Prostate gland (tissue), 2 donors: ENCODE measurements around the gene SMYD5. TPM values are rescaled to one million over a fixed set of nuclear protein-coding genes. Genes with fewer than 3 reads are reported as not detected.
A peak's percentile ranks its signal among the peaks of the same experiment; 100 is the strongest.

Source experiments
- DNase-seq: peaks from one replicate; pipeline ENCODE4 v3.0.0-alpha.2; 2019; ENCODE audit warnings: low spot score
- H3K27ac ChIP-seq, 2 donors: fragments of 200-600 bp; sonication (generic); 2 replicates each; pipeline ENCODE4 v1.5.1; 2017 to 2019
- H3K27me3 ChIP-seq: fragments of 200-600 bp; sonication (generic); replicated peaks from 2 replicates; pipeline ENCODE4 v1.5.1; 2019; ENCODE audit not compliant: insufficient read depth
- H3K36me3 ChIP-seq, 2 donors: fragments of 200-600 bp; sonication (generic); 1 replicate in 1 of 2; 2 replicates in 1 of 2; pipeline versions ENCODE4 v1.5.1 to v1.8.1; 2017 to 2019
- H3K4me1 ChIP-seq: fragments of 200-600 bp; sonication (generic); replicated peaks from 2 replicates; pipeline ENCODE4 v1.5.1; 2019
- H3K4me3 ChIP-seq, 2 donors: fragments of 200-600 bp; sonication (generic); 2 replicates each; pipeline ENCODE4 v1.5.1; 2017 to 2019
- H3K9me3 ChIP-seq: fragments of 200-600 bp; sonication (generic); 2 replicates; pipeline ENCODE4 v1.5.1; 2017
- POLR2A ChIP-seq: fragments of 450-650 bp; IDR thresholded peaks from one replicate; pipeline ENCODE4 v1.6.1; 2016; ENCODE audit warnings: antibody characterized with exemption, mild to moderate bottlenecking
- POLR2AphosphoS5 ChIP-seq: sonication (generic); formaldehyde crosslinking; IDR thresholded peaks from one replicate; pipeline ENCODE4 v1.6.1; 2017; ENCODE audit warnings: antibody characterized with exemption
- WGBS: methylation state at CpG from one replicate; pipeline ENCODE4 v1.1.5; 2018; 5-methylcytosine and 5-hydroxymethylcytosine counted together
- intact Hi-C: fragments of 100-400 bp; cut with DNase I; formaldehyde crosslinking; loops from one replicate; pipeline ENCODE4 v1.14.2; 2022
- total RNA-seq, 2 donors: library from RNA; depleted of rRNA; stranded (reverse); fragments of >200 nt; gene quantifications; one replicate each; pipeline ENCODE4 v1.1.0, GENCODE V29; 2016
- TF ChIP-seq, protein P1 (sequence below), 4 experiments: fragments of 200-600 bp in 2 of 4; fragments of 450-650 bp in 2 of 4; sonication (generic) in 2 of 4; IDR thresholded peaks; 1 replicate in 3 of 4; 2 replicates in 1 of 4; pipeline ENCODE4 v1.5.1; 2016 to 2019; ENCODE audit warnings: antibody characterized with exemption in 4 of 4, mild to moderate bottlenecking in 2 of 4, moderate library complexity in 2 of 4

Gene SMYD5
- total RNA-seq, 2 donors from 2014 or later = 12.5 to 36.6 TPM

DNA sequence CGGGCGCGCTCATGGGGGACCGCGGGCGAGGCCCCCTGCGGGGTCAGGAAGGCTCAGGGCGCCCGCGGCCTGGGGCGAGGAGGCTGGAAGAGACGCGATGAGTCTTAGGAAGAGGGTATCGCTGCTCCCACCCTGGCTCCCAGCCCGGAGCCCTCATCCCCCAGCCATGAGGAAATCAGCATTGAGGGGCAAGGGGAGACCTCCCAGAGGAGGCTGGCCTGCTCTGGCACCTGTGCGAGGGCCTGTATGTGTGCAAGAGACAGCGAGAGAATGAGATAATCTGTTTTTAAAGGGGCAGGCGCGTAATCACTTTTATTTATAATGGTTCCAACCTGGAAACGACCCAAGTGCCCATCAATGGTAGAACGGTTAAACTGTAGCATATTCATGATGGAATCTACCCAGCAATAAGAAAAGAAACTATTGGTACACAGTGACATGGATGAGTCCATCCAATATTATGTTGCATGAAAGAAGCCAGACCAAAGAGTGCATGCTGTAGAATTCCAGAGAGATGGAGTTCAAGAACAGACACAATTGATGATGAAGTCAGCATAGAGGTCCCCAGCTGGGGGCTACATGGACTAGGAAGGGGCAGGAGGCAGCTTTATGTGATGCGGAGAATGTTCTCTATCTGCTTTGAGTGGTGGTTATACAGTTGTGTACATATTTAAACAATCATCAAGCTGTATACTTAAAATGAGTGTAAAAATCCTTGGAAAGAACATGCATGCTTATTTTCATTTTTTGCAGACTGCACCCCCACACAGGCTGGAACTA, 55.8 kb downstream of the SMYD5 start:
- H3K9me3 ChIP-seq = no peaks in the 10 kb centered on the region
- DNase-seq = no peak
- WGBS = 20% methylated on average over 22 of the region's 22 CpGs
- no peak for TF ChIP-seq POLR2A
- TF ChIP-seq POLR2AphosphoS5 = no peak
- TF ChIP-seq, protein P1, sequence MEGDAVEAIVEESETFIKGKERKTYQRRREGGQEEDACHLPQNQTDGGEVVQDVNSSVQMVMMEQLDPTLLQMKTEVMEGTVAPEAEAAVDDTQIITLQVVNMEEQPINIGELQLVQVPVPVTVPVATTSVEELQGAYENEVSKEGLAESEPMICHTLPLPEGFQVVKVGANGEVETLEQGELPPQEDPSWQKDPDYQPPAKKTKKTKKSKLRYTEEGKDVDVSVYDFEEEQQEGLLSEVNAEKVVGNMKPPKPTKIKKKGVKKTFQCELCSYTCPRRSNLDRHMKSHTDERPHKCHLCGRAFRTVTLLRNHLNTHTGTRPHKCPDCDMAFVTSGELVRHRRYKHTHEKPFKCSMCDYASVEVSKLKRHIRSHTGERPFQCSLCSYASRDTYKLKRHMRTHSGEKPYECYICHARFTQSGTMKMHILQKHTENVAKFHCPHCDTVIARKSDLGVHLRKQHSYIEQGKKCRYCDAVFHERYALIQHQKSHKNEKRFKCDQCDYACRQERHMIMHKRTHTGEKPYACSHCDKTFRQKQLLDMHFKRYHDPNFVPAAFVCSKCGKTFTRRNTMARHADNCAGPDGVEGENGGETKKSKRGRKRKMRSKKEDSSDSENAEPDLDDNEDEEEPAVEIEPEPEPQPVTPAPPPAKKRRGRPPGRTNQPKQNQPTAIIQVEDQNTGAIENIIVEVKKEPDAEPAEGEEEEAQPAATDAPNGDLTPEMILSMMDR (IDR thresholded peaks at IDR 0.05) = no peak
- peak overlapping the region in 1 of 2 donors; percentile 51 for H3K27ac ChIP-seq
- H3K4me1 ChIP-seq = peaks cover 2% of the 10 kb centered on the region
- H3K27me3 ChIP-seq = no peaks in the 10 kb centered on the region
- peak overlapping the region; percentile 26 to 37 for H3K4me3 ChIP-seq
- intact Hi-C loops = no loop called here
- no peaks in the 10 kb centered on the region for H3K36me3 ChIP-seq

DNA sequence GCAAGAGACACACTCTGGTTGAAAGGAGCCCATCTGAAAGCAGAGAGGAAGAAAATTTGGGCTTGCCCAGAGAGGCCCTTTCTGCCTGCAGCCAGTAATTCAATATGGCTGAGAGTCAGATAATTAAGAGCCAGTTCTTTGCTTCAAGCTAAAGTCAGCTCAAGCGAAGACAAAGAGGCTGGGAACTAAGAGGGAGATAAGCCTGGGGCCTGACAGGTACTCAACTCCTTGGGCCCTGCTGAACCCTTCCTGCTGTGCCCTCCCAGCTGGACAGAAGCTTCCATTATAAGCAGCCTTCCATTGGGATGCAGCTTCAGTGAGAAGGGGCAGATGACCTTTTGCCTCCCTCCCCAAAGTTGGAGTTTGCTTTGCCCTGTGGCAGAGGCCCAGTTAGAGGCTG, 58.2 kb downstream of the SMYD5 start:
- no peaks in the 10 kb centered on the region for H3K27me3 ChIP-seq
- intact Hi-C loops = no loop called here
- H3K4me3 ChIP-seq = no peak overlapping the region
- peaks cover 2% of the 10 kb centered on the region for H3K4me1 ChIP-seq
- TF ChIP-seq POLR2A = no peak
- no peak for TF ChIP-seq POLR2AphosphoS5
- TF ChIP-seq, protein P1 (IDR thresholded peaks at IDR 0.05) = no peak
- H3K9me3 ChIP-seq = no peaks in the 10 kb centered on the region
- H3K27ac ChIP-seq = no peak overlapping the region
- 75% methylated on average over 1 of the region's 1 CpG for WGBS
- no peaks in the 10 kb centered on the region for H3K36me3 ChIP-seq
- no peak for DNase-seq

Other genes starting within 250 kb of the SMYD5 start
- gene SFXN5, start 142.5 kb upstream of the SMYD5 start, total RNA-seq = 10 to 100 TPM; 12.8 to 23.2 TPM
- 10 to 100 TPM; 24.1 to 47.7 TPM for gene RAB11FIP5, start 101.3 kb upstream of the SMYD5 start, total RNA-seq
- not detected for gene NOTO, start 11.7 kb upstream of the SMYD5 start, total RNA-seq
- gene PRADC1, start 19.0 kb downstream of the SMYD5 start, total RNA-seq = 10 to 100 TPM; 21.4 to 26.3 TPM
- gene CCT7, start 20.1 kb downstream of the SMYD5 start, total RNA-seq = 100 to 1,000 TPM; 206 to 242 TPM
- gene FBXO41, start 70.2 kb downstream of the SMYD5 start, total RNA-seq = 1 to 10 TPM; 4.2 to 7.4 TPM
- gene EGR4, start 79.3 kb downstream of the SMYD5 start, total RNA-seq = 10 to 100 TPM in 1 of 2 donors, not detected in 1; 11.4 TPM
- 10 to 100 TPM; 18.5 to 69.3 TPM for gene ALMS1, start 171.6 kb downstream of the SMYD5 start, total RNA-seq